Measurements from ENCODE around the gene PHTF2. TPM values are rescaled to one million over a fixed set of nuclear protein-coding genes. Genes with fewer than 3 reads are reported as not detected.

PHTF2 gene
- total and polyA plus RNA-seq, 4 donors, result 5.1 to 37.1 (median 8.7) TPM

DNA sequence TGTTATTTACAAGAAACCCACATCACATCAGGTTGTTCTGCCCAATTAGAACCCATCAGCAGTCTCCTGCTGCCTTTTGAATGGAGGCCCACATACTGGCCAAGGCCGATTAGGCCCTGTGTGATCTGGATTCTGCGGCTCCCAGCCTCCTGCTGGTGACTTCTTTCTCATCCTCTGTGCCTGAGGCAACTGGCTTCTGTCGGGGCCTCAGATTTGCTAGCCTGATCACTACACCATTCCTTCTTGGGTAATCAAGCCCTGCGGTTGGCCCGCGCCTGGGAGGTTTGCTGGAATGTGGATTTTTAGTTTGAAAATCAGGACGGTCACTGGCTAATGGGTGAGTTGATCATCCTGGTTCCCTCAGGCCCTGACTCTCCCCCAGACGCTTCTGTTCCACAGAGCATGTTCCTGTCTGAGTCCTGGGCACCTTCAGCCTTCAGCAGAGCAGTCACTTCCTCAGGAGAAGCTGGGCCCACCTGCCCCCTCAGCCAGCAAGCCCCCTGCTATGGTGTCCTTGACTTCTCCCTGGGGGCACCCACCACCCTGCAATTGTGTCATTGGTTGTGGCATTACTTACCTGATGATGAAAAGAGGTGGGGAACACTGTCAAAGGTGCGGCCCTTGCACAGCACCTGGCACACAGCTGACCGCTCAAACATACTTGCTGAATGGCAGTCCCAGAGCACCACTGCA is 207.6 kb downstream of the PHTF2 start:
- Histone ChIP-seq H3K4me1 (ENCODE audit: control insufficient read depth in 5 of 5, insufficient read depth in 5 of 5, low read length in 5 of 5) (no peaks in the 10 kb centered on the region), H3K36me3 (ENCODE audit: control insufficient read depth in 4 of 4, insufficient read depth in 4 of 4, low read length in 4 of 4) (no peaks in the 10 kb centered on the region), H3K9me3 (ENCODE audit: control insufficient read depth in 4 of 4, insufficient read depth in 3 of 4, low read length in 3 of 4) (no peaks in the 10 kb centered on the region), H3K27ac (ENCODE audit: low read depth in 1 of 2, low read length in 1 of 2) (no peak overlapping the region), H3K9ac (ENCODE audit: insufficient read depth in 1 of 2, low read length in 2 of 2) (no peak overlapping the region), H3K27me3 (ENCODE audit: control insufficient read depth in 3 of 3, insufficient read depth in 3 of 3, low read length in 2 of 3) (no peaks in the 10 kb centered on the region), H3K4me3 (no peak overlapping the region)
- TF ChIP-seq, protein P1, sequence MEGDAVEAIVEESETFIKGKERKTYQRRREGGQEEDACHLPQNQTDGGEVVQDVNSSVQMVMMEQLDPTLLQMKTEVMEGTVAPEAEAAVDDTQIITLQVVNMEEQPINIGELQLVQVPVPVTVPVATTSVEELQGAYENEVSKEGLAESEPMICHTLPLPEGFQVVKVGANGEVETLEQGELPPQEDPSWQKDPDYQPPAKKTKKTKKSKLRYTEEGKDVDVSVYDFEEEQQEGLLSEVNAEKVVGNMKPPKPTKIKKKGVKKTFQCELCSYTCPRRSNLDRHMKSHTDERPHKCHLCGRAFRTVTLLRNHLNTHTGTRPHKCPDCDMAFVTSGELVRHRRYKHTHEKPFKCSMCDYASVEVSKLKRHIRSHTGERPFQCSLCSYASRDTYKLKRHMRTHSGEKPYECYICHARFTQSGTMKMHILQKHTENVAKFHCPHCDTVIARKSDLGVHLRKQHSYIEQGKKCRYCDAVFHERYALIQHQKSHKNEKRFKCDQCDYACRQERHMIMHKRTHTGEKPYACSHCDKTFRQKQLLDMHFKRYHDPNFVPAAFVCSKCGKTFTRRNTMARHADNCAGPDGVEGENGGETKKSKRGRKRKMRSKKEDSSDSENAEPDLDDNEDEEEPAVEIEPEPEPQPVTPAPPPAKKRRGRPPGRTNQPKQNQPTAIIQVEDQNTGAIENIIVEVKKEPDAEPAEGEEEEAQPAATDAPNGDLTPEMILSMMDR (IDR thresholded peaks at IDR 0.05; ENCODE audit: control extremely low read depth, extremely low read depth), result no peak
- ATAC-seq (ENCODE audit: insufficient read depth, low FRiP score) (no peak), DNase-seq (no peak)
- WGBS, 2 donors, result 95 to 96% methylated on average over 10 of the region's 10 CpGs

Small RNAs within 50 kb of the gene (small RNA-seq; reads per million reads assigned to genes)
- not detected for gene RF00019 (ENCODE audit: low replicate concordance)

Other genes starting within 250 kb of the PHTF2 start
- 10 to 100 TPM; 16.8 to 53.2 TPM for gene RSBN1L, start 102.3 kb upstream of the PHTF2 start, total RNA-seq
- 1 to 10 TPM; 7.3 to 9.0 TPM for gene RSBN1L, start 102.3 kb upstream of the PHTF2 start, polyA plus RNA-seq
- gene TMEM60, start 339 bp upstream of the PHTF2 start, total RNA-seq, result 10 to 100 TPM; 12.2 to 15.0 TPM
- gene TMEM60, start 339 bp upstream of the PHTF2 start, polyA plus RNA-seq, result 10 to 100 TPM; 24.3 to 46.4 TPM

All from lung (tissue), 13 donors.